Neuronal stem cell (in vitro differentiated cells): ENCODE results near the gene PBX2. TPM values are rescaled to one million over a fixed set of nuclear protein-coding genes. Genes with fewer than 3 reads are reported as not detected.

ENCODE experiments used
- DNase-seq: peaks from one replicate; pipeline ENCODE4 v3.0.0-alpha.2; 2013; ENCODE audit warnings: low spot score
- H2AFZ ChIP-seq: one replicate; pipeline ENCODE4 v1.6.1; 2013; ENCODE audit warnings: mild to moderate bottlenecking, low read length, inconsistent platforms
- H2AK5ac ChIP-seq: 2 replicates; pipeline ENCODE4 v1.6.1; 2013; ENCODE audit warnings: low read depth, mild to moderate bottlenecking, inconsistent platforms, low read length, moderate library complexity, mixed read lengths
- H2BK120ac ChIP-seq: 2 replicates; pipeline ENCODE4 v1.6.1; 2013; ENCODE audit warnings: low read depth, mild to moderate bottlenecking, inconsistent platforms, low read length, moderate library complexity, mixed read lengths
- H2BK12ac ChIP-seq: one replicate; pipeline ENCODE4 v1.6.1; 2013; ENCODE audit warnings: low read length, inconsistent platforms
- H2BK15ac ChIP-seq: 2 replicates; pipeline ENCODE4 v1.6.1; 2013; ENCODE audit warnings: mild to moderate bottlenecking, low read length, inconsistent platforms, mixed read lengths
- H2BK5ac ChIP-seq: one replicate; pipeline ENCODE4 v1.6.1; 2013; ENCODE audit warnings: inconsistent platforms, mild to moderate bottlenecking, low read length, moderate library complexity
- H3K14ac ChIP-seq: one replicate; pipeline ENCODE4 v1.6.1; 2013; ENCODE audit warnings: low read length, inconsistent platforms
- H3K18ac ChIP-seq: 2 replicates; pipeline ENCODE4 v1.6.1; 2013; ENCODE audit warnings: low read length, inconsistent platforms
- H3K23ac ChIP-seq: 2 replicates; pipeline ENCODE4 v1.6.1; 2013; ENCODE audit warnings: low read depth, mild to moderate bottlenecking, mixed read lengths, low read length, inconsistent platforms; ENCODE audit not compliant: poor library complexity
- H3K27ac ChIP-seq: replicated peaks from 3 replicates; pipeline ENCODE4 v1.5.1; 2013; ENCODE audit warnings: low read length, inconsistent platforms
- H3K27me3 ChIP-seq, 3 experiments: 2 replicates each; pipeline ENCODE4 v1.6.1; 2013; ENCODE audit warnings: low read length in 3 of 3, mild to moderate bottlenecking in 2 of 3, inconsistent platforms in 1 of 3, low read depth in 1 of 3, mixed read lengths in 1 of 3, moderate library complexity in 1 of 3; ENCODE audit not compliant: control insufficient read depth in 3 of 3, insufficient read depth in 3 of 3
- H3K36me3 ChIP-seq, 2 donors: replicated peaks in 1 of 2; 2 replicates each; pipeline ENCODE4 v1.6.1; 2013; ENCODE audit warnings: low read length in 2 of 2; ENCODE audit not compliant: control insufficient read depth in 2 of 2, insufficient read depth in 2 of 2
- H3K4ac ChIP-seq: 2 replicates; pipeline ENCODE4 v1.6.1; 2013; ENCODE audit warnings: inconsistent platforms, mild to moderate bottlenecking, low read length, moderate library complexity
- H3K4me1 ChIP-seq, 2 donors: 1 replicate in 1 of 2; 2 replicates in 1 of 2; pipeline ENCODE4 v1.6.1; 2013; ENCODE audit warnings: low read length in 2 of 2, low read depth in 1 of 2; ENCODE audit not compliant: control insufficient read depth in 2 of 2, insufficient read depth in 1 of 2
- H3K4me2 ChIP-seq: one replicate; pipeline ENCODE4 v1.6.1; 2013; ENCODE audit warnings: mild to moderate bottlenecking, low read length, inconsistent platforms; ENCODE audit not compliant: insufficient read depth, poor library complexity, severe bottlenecking
- H3K4me3 ChIP-seq, 2 donors: 2 replicates each; pipeline ENCODE4 v1.5.1; 2013; ENCODE audit warnings: low read length in 2 of 2, mild to moderate bottlenecking in 2 of 2, inconsistent platforms in 1 of 2, moderate library complexity in 1 of 2
- H3K79me1 ChIP-seq: one replicate; pipeline ENCODE4 v1.6.1; 2013; ENCODE audit warnings: low read depth, mild to moderate bottlenecking, inconsistent platforms, low read length, moderate library complexity
- H3K9ac ChIP-seq: one replicate; pipeline ENCODE4 v1.6.1; 2013; ENCODE audit warnings: mild to moderate bottlenecking, low read depth, low read length, inconsistent platforms; ENCODE audit not compliant: poor library complexity
- H3K9me3 ChIP-seq, 2 donors: replicated peaks in 1 of 2; 2 replicates each; pipeline versions ENCODE3 to v1.6.1; 2013; ENCODE audit warnings: low read length in 2 of 2, mild to moderate bottlenecking in 2 of 2, inconsistent platforms in 1 of 2, low read depth in 1 of 2, mixed read lengths in 1 of 2, moderate library complexity in 1 of 2; ENCODE audit not compliant: control insufficient read depth in 2 of 2, insufficient read depth in 1 of 2
- H4K8ac ChIP-seq: one replicate; pipeline ENCODE4 v1.6.1; 2013; ENCODE audit warnings: low read depth, mild to moderate bottlenecking, inconsistent platforms, low read length, moderate library complexity
- H4K91ac ChIP-seq: one replicate; pipeline ENCODE4 v1.6.1; 2013; ENCODE audit warnings: low read length, low read depth, mild to moderate bottlenecking, inconsistent platforms; ENCODE audit not compliant: poor library complexity
- WGBS, 2 donors: extraction: QIAGEN DNeasy Blood & Tissue Kit; methylation state at CpG; one replicate each; pipeline ENCODE4 v1.1.7; 2013; ENCODE audit warnings: missing lambda C conversion rate in 2 of 2, mixed read lengths in 1 of 2; ENCODE audit not compliant: insufficient read length in 2 of 2, insufficient replicate concordance in 1 of 2; ENCODE audit errors: extremely low coverage in 2 of 2; 5-methylcytosine and 5-hydroxymethylcytosine counted together
- polyA plus RNA-seq, 2 experiments: library from polyadenylated mRNA; stranded (reverse); fragments of 200-250 nt; gene quantifications; one replicate each; pipeline ENCODE4 v1.2.3, GENCODE V29; 2013

PBX2 gene
- 154 TPM for polyA plus RNA-seq (2013, experiment 1 of 2)
- polyA plus RNA-seq (2013, experiment 2 of 2): 155 TPM

GRCh38 chr6:32190054-32190851 is at the start of gene PBX2:
Gene PBX2, minus strand, starts transcription at chr6:32190202. Its CDS starts 287 bp downstream, at chr6:32189915.
- H2AFZ ChIP-seq: peak within 1 kb of the TSS; percentile 76
- DNase-seq: peak; percentile 84
- H2BK5ac ChIP-seq: peak within 1 kb of the TSS; percentile 96
- H3K4me3 ChIP-seq: peak within 1 kb of the TSS; percentile 75 to 88
- H4K91ac ChIP-seq: no peak within 1 kb of the TSS
- peak within 1 kb of the TSS; percentile 59 for H2AK5ac ChIP-seq
- H3K14ac ChIP-seq: peak within 1 kb of the TSS; percentile 31
- H3K23ac ChIP-seq: peak within 1 kb of the TSS; percentile 31
- H3K4me1 ChIP-seq: peaks cover 30 to 31% of the 10 kb centered on the region in 2 donors
- WGBS, 2 donors: no CpG with 5 or more reads among the region's 23 CpGs
- no peaks in the 10 kb centered on the region for H3K27me3 ChIP-seq
- peak within 1 kb of the TSS; percentile 82 for H3K9ac ChIP-seq
- H3K9me3 ChIP-seq: no peaks in the 10 kb centered on the region
- peaks cover 7% of the 10 kb centered on the region for H3K79me1 ChIP-seq
- H3K4ac ChIP-seq: peak within 1 kb of the TSS; percentile 78
- no peak within 1 kb of the TSS for H4K8ac ChIP-seq
- peak within 1 kb of the TSS; percentile 92 for H3K18ac ChIP-seq
- peak within 1 kb of the TSS; percentile 92 for H3K4me2 ChIP-seq
- H3K27ac ChIP-seq: peak within 1 kb of the TSS; percentile 98
- peak within 1 kb of the TSS; percentile 43 for H2BK120ac ChIP-seq
- no peak within 1 kb of the TSS for H2BK12ac ChIP-seq
- peak within 1 kb of the TSS; percentile 97 for H2BK15ac ChIP-seq
- peaks cover 14 to 28% of the 10 kb centered on the region in 2 donors for H3K36me3 ChIP-seq

- H3K4me3 ChIP-seq: no peak overlapping the region
- no peak overlapping the region for H2AFZ ChIP-seq
- no peak overlapping the region for H3K9ac ChIP-seq
These were observed 49.5 kb upstream of the PBX2 start for GRCh38 chr6:32239462-32239861.

GRCh38 chr6:32234934-32235333 is 44.9 kb upstream of the PBX2 start:
- H3K27me3 ChIP-seq: no peaks in the 10 kb centered on the region
- H3K36me3 ChIP-seq: no peaks in the 10 kb centered on the region
- no peak overlapping the region for H2BK12ac ChIP-seq
- no peaks in the 10 kb centered on the region for H3K9me3 ChIP-seq
- H4K8ac ChIP-seq: no peak overlapping the region
- no CpG with 5 or more reads among the region's 4 CpGs for WGBS, 2 donors
- H2AFZ ChIP-seq: no peak overlapping the region
- no peak overlapping the region for H3K4ac ChIP-seq
- H2BK15ac ChIP-seq: no peak overlapping the region
- no peak overlapping the region for H3K14ac ChIP-seq
- no peak overlapping the region for H2BK120ac ChIP-seq
- H2BK5ac ChIP-seq: no peak overlapping the region
- H4K91ac ChIP-seq: no peak overlapping the region
- H3K4me1 ChIP-seq: no peaks in the 10 kb centered on the region
- H3K4me2 ChIP-seq: no peak overlapping the region
- H3K18ac ChIP-seq: no peak overlapping the region
- no peak overlapping the region for H3K9ac ChIP-seq
- H3K23ac ChIP-seq: no peak overlapping the region
- DNase-seq: no peak
- no peak overlapping the region for H3K27ac ChIP-seq
- H2AK5ac ChIP-seq: no peak overlapping the region
- no peak overlapping the region for H3K4me3 ChIP-seq
- no peaks in the 10 kb centered on the region for H3K79me1 ChIP-seq

More at GRCh38 chr6:32239462-32239861, 49.5 kb upstream of the PBX2 start:
- Histone ChIP-seq H3K4me2 (no peak overlapping the region), H2BK120ac (no peak overlapping the region), H2BK5ac (no peak overlapping the region), H3K4me1 (no peaks in the 10 kb centered on the region), H3K27me3 (peaks cover 0 to 13% (median 0%) of the 10 kb centered on the region in 3 experiments), H3K79me1 (no peaks in the 10 kb centered on the region), H3K4ac (no peak overlapping the region), H2AK5ac (no peak overlapping the region), H4K91ac (no peak overlapping the region), H3K27ac (no peak overlapping the region), H3K23ac (no peak overlapping the region), H3K18ac (no peak overlapping the region), H3K9me3 (no peaks in the 10 kb centered on the region), H3K36me3 (no peaks in the 10 kb centered on the region), H3K14ac (no peak overlapping the region), H2BK12ac (no peak overlapping the region), H2BK15ac (no peak overlapping the region), H4K8ac (no peak overlapping the region)
- DNase-seq: no peak
- WGBS, 2 donors: no CpG with 5 or more reads among the region's 2 CpGs

- peaks cover 0 to 22% (median 0%) of the 10 kb centered on the region in 3 experiments for H3K27me3 ChIP-seq
- no peak overlapping the region for H3K27ac ChIP-seq
- no peaks in the 10 kb centered on the region for H3K9me3 ChIP-seq
- H3K4ac ChIP-seq: no peak overlapping the region
- no peak overlapping the region for H3K14ac ChIP-seq
- H3K4me2 ChIP-seq: no peak overlapping the region
- H2BK15ac ChIP-seq: no peak overlapping the region
- H3K4me1 ChIP-seq: peaks cover 5 to 16% of the 10 kb centered on the region in 2 donors
- no peak overlapping the region for H4K8ac ChIP-seq
- H2BK120ac ChIP-seq: no peak overlapping the region
- no peak overlapping the region for H3K9ac ChIP-seq
- H3K4me3 ChIP-seq: no peak overlapping the region
- no peak overlapping the region for H3K23ac ChIP-seq
- no peak overlapping the region for H2AK5ac ChIP-seq
- no peaks in the 10 kb centered on the region for H3K36me3 ChIP-seq
- no peak overlapping the region for H4K91ac ChIP-seq
- WGBS, 2 donors: no CpG with 5 or more reads among the region's 7 CpGs
- H3K79me1 ChIP-seq: no peaks in the 10 kb centered on the region
- no peak overlapping the region for H2AFZ ChIP-seq
- no peak overlapping the region for H2BK5ac ChIP-seq
- DNase-seq: no peak
- H2BK12ac ChIP-seq: no peak overlapping the region
- no peak overlapping the region for H3K18ac ChIP-seq
These were observed 36.4 kb upstream of the PBX2 start for GRCh38 chr6:32226434-32226833.
